Mesothelial cell of epicardium (in vitro differentiated cells): ENCODE results near the gene SDK1. TPM values are rescaled to one million over a fixed set of nuclear protein-coding genes. Genes with fewer than 3 reads are reported as not detected.

ENCODE experiments used
- DNase-seq, 2 experiments: peaks; one replicate each; pipeline ENCODE4 v3.0.0; 2021; ENCODE audit warnings: low spot score in 2 of 2; ENCODE audit not compliant: unreplicated experiment in 2 of 2
- H3K27ac Mint-ChIP-seq: 2 replicates; pipeline ENCODE4 v1.8.0; 2021; ENCODE audit warnings: mixed read lengths
- H3K27me3 Mint-ChIP-seq: 2 replicates; pipeline ENCODE4 v1.8.0; 2021; ENCODE audit warnings: low read depth, mixed read lengths
- H3K36me3 Mint-ChIP-seq: 2 replicates; pipeline ENCODE4 v1.8.0; 2021; ENCODE audit warnings: mixed read lengths
- H3K4me1 Mint-ChIP-seq: 2 replicates; pipeline ENCODE4 v1.8.0; 2021; ENCODE audit warnings: mixed read lengths
- H3K4me3 Mint-ChIP-seq: 2 replicates; pipeline ENCODE4 v1.8.0; 2021; ENCODE audit warnings: mild to moderate bottlenecking, moderate library complexity, mixed read lengths
- H3K9me3 Mint-ChIP-seq: 2 replicates; pipeline ENCODE4 v1.8.0; 2021; ENCODE audit warnings: mixed read lengths
- total RNA-seq: library from RNA; stranded (reverse); gene quantifications from 3 replicates; pipeline ENCODE4 v1.2.1, GENCODE V29; 2021
- TF ChIP-seq, protein P1 (sequence below): fragments of 200-600 bp; sonication (generic); IDR thresholded peaks from one replicate; pipeline ENCODE4 v1.5.0; 2021; ENCODE audit warnings: antibody characterized with exemption; ENCODE audit not compliant: unreplicated experiment

Gene SDK1
- total RNA-seq, 1 donor from 2014 or later: 12.8 TPM

DNA sequence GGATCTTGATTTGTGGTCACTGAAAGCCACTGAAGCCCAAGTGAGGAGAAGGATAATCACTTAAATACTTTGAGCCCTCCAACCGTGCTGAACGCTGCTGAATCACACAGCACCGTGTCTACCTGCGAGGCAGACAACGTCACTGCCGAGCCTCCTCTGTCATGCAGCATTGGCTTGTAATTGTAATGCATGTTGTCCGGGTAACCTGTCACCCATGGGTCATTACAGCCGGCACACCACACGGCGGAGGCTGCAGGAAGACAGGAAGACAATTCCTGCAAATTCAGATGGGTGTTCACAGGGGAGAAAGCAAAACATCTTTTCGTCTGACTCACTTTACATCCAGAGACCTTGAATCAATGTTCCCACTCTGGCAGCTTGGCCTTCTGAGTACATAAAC is 835.0 kb downstream of the SDK1 start:
- Mint-ChIP-seq H3K4me3 (no peak overlapping the region), H3K9me3 (no peaks in the 10 kb centered on the region), H3K27me3 (no peaks in the 10 kb centered on the region), H3K36me3 (peaks cover 3% of the 10 kb centered on the region), H3K27ac (no peak overlapping the region), H3K4me1 (peaks cover 15% of the 10 kb centered on the region)
- TF ChIP-seq, protein P1, sequence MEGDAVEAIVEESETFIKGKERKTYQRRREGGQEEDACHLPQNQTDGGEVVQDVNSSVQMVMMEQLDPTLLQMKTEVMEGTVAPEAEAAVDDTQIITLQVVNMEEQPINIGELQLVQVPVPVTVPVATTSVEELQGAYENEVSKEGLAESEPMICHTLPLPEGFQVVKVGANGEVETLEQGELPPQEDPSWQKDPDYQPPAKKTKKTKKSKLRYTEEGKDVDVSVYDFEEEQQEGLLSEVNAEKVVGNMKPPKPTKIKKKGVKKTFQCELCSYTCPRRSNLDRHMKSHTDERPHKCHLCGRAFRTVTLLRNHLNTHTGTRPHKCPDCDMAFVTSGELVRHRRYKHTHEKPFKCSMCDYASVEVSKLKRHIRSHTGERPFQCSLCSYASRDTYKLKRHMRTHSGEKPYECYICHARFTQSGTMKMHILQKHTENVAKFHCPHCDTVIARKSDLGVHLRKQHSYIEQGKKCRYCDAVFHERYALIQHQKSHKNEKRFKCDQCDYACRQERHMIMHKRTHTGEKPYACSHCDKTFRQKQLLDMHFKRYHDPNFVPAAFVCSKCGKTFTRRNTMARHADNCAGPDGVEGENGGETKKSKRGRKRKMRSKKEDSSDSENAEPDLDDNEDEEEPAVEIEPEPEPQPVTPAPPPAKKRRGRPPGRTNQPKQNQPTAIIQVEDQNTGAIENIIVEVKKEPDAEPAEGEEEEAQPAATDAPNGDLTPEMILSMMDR: no peak
- DNase-seq: no peak

DNA sequence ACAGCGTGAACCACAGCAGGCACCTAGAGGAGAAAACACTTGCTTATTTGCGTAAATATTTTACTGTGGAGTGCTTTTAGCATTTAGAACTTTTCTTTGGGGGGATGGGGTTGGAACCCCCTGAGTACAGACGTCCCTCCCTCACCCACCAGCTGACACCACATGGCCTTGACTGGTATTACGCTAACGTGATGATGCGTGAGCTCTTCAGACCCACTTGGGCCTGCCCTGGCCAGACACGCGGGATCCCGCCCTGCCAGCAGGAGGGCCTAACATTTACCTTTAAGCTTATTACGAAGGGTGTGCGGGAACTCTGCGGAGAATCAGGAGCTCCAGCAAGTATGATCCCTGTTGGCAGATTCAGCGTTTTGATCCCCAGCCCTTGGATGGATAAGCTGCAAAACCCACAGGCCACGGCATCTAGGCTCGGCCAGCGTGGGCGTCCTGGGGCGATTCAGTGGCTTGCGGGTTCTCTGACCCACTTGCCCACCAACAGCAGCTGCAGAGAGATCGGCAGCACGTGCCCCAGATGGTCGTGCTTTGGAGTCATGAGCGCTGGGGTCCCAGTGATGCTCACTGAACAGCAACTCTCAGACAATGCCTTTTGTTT is 835.6 kb downstream of the SDK1 start:
- TF ChIP-seq, protein P1: no peak
- Mint-ChIP-seq H3K4me3 (no peak overlapping the region), H3K27ac (no peak overlapping the region), H3K27me3 (no peaks in the 10 kb centered on the region), H3K36me3 (peaks cover 3% of the 10 kb centered on the region), H3K9me3 (no peaks in the 10 kb centered on the region), H3K4me1 (peaks cover 19% of the 10 kb centered on the region)
- DNase-seq: no peak

DNA sequence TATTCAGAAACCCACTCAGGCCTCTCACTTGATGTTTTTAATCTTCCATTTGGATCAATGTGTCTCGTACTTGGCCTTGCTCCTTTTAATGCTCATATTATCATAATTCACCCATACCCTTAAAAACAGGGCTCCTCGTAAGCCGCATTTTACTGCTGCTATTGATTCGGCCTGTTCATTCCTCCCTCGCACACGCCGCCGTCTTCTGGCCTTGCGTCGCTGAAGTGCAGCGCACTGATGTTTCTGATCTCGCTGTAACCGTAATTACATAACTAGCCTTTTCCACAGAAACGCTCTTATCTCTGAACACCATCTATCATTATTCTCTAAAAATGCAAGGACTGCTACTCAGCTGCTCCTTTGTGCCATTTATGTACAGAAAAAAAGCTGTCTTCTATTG is 836.5 kb downstream of the SDK1 start:
- Mint-ChIP-seq H3K36me3 (peaks cover 3% of the 10 kb centered on the region), H3K4me1 (peaks cover 19% of the 10 kb centered on the region), H3K4me3 (no peak overlapping the region), H3K27me3 (no peaks in the 10 kb centered on the region), H3K9me3 (no peaks in the 10 kb centered on the region), H3K27ac (no peak overlapping the region)
- no peak for DNase-seq
- TF ChIP-seq, protein P1: no peak

DNA sequence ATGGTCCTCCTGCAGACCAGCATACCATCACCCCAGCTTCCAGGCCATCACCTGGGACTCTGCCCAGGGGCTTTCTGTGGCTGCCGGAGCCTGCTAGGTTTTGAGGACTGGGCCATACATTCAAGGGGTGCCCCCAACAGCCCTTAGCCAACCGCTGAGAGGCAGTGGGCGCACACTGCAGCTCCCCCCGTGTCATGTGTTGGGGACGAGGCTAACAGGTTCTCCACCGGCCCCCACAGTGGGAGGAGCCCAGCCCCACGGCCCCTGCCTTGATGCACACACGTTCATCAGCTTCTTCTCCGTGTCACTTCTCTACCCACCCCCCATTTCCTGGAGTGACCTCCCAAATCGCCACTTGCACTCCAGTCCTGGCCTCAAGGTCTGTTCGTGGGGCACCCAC is 837.8 kb downstream of the SDK1 start:
- no peak overlapping the region for H3K27ac Mint-ChIP-seq
- TF ChIP-seq, protein P1: no peak
- H3K9me3 Mint-ChIP-seq: no peaks in the 10 kb centered on the region
- H3K27me3 Mint-ChIP-seq: no peaks in the 10 kb centered on the region
- no peak for DNase-seq
- no peaks in the 10 kb centered on the region for H3K36me3 Mint-ChIP-seq
- H3K4me3 Mint-ChIP-seq: no peak overlapping the region
- H3K4me1 Mint-ChIP-seq: peaks cover 21% of the 10 kb centered on the region

DNA sequence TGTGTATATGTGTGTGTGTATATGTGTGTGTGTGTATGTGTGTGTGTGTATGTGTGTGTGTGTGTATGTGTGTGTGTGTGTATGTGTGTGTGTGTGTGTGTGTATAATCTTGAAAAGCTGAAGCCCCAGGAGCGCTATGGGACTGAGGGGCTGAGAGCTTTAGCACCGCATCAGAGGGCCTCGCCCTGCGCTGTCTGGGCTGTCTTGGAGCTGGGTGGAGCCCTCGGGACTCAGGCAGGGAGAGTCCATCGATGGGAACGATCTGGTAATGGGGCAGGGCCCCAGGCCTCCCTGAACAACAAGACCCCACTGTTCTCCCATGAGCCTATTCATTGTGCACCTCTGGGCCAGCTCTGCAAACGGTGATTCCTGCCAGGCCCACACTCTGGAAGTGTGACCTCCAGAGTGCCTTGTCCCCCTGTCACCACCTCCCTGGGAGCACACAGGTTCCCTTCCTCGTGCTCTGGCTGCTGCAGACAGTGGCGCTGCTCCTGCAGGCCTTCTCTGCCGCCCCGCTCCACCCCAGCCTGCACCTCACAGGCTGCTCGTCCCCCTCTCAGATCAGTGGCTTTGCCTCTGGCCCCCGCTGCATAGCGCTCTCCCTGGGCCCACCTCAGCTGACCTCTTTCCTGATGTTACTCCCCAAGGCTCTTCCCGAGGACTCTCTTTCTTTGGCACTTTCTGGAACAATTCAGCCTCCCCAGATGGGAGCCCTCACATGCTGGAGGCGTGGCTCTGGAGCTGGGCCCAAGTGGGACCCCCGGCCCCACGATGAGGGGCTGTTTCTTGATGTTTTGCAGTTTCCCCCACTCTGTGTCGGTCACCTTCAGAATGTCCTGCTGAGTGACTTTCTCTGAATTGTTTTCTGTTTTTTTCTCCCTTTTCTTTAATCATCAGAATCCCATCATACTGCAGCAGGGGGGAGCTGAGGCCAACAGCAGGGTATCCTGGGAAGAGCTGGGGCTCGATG is 838.9 kb downstream of the SDK1 start:
- peak overlapping the region; percentile 68 for H3K27ac Mint-ChIP-seq
- H3K27me3 Mint-ChIP-seq: no peaks in the 10 kb centered on the region
- TF ChIP-seq, protein P1: no peak
- H3K4me3 Mint-ChIP-seq: no peak overlapping the region
- no peaks in the 10 kb centered on the region for H3K9me3 Mint-ChIP-seq
- H3K4me1 Mint-ChIP-seq: peaks cover 27% of the 10 kb centered on the region
- DNase-seq: no peak
- no peaks in the 10 kb centered on the region for H3K36me3 Mint-ChIP-seq
